Bronchial epithelial cell (primary cell): ENCODE measurements around the gene POLR3GL. TPM values are rescaled to one million over a fixed set of nuclear protein-coding genes. Genes with fewer than 3 reads are reported as not detected.

Source experiments
- total RNA-seq: library from RNA; depleted of rRNA; stranded (reverse); fragments of >200 nt; gene quantifications from 2 replicates; pipeline ENCODE4 v1.2.1, GENCODE V29; 2014

Gene POLR3GL
- total RNA-seq, 1 donor from 2014 or later = 4.7 TPM

Other genes with a start within 250 kb of the POLR3GL start
- gene CD160, start 245.2 kb upstream of the POLR3GL start, total RNA-seq = not detected in 2 replicates
- gene RNF115, start 140.6 kb upstream of the POLR3GL start, total RNA-seq = 8.4 and 9.0 TPM in 2 replicates
- 22.9 and 28.2 TPM in 2 replicates for gene POLR3C, start 140.5 kb upstream of the POLR3GL start, total RNA-seq
- 0.53 and 1.2 TPM in 2 replicates for gene NUDT17, start 119.1 kb upstream of the POLR3GL start, total RNA-seq
- 5.0 and 7.8 TPM in 2 replicates for gene PIAS3, start 105.6 kb upstream of the POLR3GL start, total RNA-seq
- 1.3 and 3.7 TPM in 2 replicates for gene ANKRD35, start 78.8 kb upstream of the POLR3GL start, total RNA-seq
- gene ITGA10, start 54.6 kb upstream of the POLR3GL start, total RNA-seq = 0.26 and 0.77 TPM in 2 replicates
- gene PEX11B, start 46.0 kb upstream of the POLR3GL start, total RNA-seq = 22.6 and 26.4 TPM in 2 replicates
- 221 and 230 TPM in 2 replicates for gene RBM8A, start 37.2 kb upstream of the POLR3GL start, total RNA-seq
- 1.8 and 3.4 TPM in 2 replicates for gene LIX1L, start 6.7 kb upstream of the POLR3GL start, total RNA-seq
- under 0.01 TPM in 2 replicates for gene ANKRD34A, start 115 bp upstream of the POLR3GL start, total RNA-seq
- gene TXNIP, start 31.9 kb downstream of the POLR3GL start, total RNA-seq = 9.0 and 913 TPM in 2 replicates
- not detected in 2 replicates for gene HJV, start 57.0 kb downstream of the POLR3GL start, total RNA-seq
- 1.3 and 2.4 TPM in 2 replicates for gene NBPF10, start 180.1 kb downstream of the POLR3GL start, total RNA-seq